GM12878 (cell line): Measurements from ENCODE around the gene SH2B3. TPM values are rescaled to one million over a fixed set of nuclear protein-coding genes. Genes with fewer than 3 reads are reported as not detected.

Experiments used
- ATAC-seq: fragments of 200-7000 bp; cut with Tn5 transposase; 3 replicates; pipeline ENCODE4 v1.9.1; 2020; ENCODE audit warnings: mild to moderate bottlenecking, moderate library complexity
- BruUV-seq: library from RNA; stranded (reverse); fragments of 400-500 nt; replicated peaks from 2 replicates; lab custom pipeline; 2021; lab: Mats Ljungman, UMichigan
- CTCF ChIA-PET: fragments of 300-600 bp; sonication (Branson Sonifier 250); formaldehyde crosslinking; extraction: SDS; loops from one replicate; lab custom pipeline; 2021; ENCODE audit warnings: inconsistent platforms; lab: Yijun Ruan, JAX
- POLR2A ChIA-PET: fragments of 350-600 bp; formaldehyde crosslinking; extraction: SDS; loops from one replicate; lab custom pipeline; 2021; ENCODE audit warnings: inconsistent platforms; lab: Charles Lee
- RAD21 ChIA-PET: fragments of 300-600 bp; sonication (Branson Sonifier 250); formaldehyde crosslinking; loops from one replicate; lab custom pipeline; 2023; ENCODE audit warnings: antibody characterized with exemption; ENCODE audit not compliant: unreplicated experiment; lab: Charles Lee
- SMC1A ChIA-PET: fragments of 300-600 bp; sonication (Branson Sonifier 250); formaldehyde crosslinking; loops from one replicate; lab custom pipeline; 2023; ENCODE audit not compliant: unreplicated experiment, uncharacterized antibody; lab: Charles Lee
- DNase-seq: peaks from one replicate; pipeline ENCODE4 v3.0.0-alpha.2; 2011; ENCODE audit warnings: low read depth, low spot score
- FAIRE-seq: peaks from 3 replicates; lab custom pipeline; 2011; peaks lifted over from hg19 to GRCh38; lab: Jason Lieb, UNC
- H2AFZ ChIP-seq: 2 replicates; pipeline ENCODE4 v1.6.0; 2011; ENCODE audit warnings: low read depth, low read length, control low read depth; ENCODE audit not compliant: control insufficient read depth
- H3K27ac ChIP-seq: 2 replicates; pipeline ENCODE4 v1.5.1; 2011; ENCODE audit warnings: control low read depth; ENCODE audit not compliant: control insufficient read depth, insufficient read depth
- H3K27me3 ChIP-seq, 2 experiments: replicated peaks in 1 of 2; 2 replicates each; pipeline versions ENCODE4 v1.6.0 to v1.6.1; 2011; ENCODE audit warnings: low read length in 1 of 2; ENCODE audit not compliant: control insufficient read depth in 2 of 2, insufficient read depth in 2 of 2
- H3K36me3 ChIP-seq, 2 experiments: 2 replicates each; pipeline ENCODE4 v1.5.1; 2011; ENCODE audit warnings: low read length in 1 of 2; ENCODE audit not compliant: control insufficient read depth in 2 of 2, insufficient read depth in 2 of 2
- H3K4me1 ChIP-seq: 2 replicates; pipeline ENCODE4 v1.6.1; 2011; ENCODE audit warnings: mild to moderate bottlenecking, low read length, moderate library complexity, mixed read lengths; ENCODE audit not compliant: control insufficient read depth, insufficient read depth
- H3K4me2 ChIP-seq: 2 replicates; pipeline ENCODE4 v1.6.0; 2011; ENCODE audit warnings: control low read depth; ENCODE audit not compliant: control insufficient read depth, insufficient read depth
- H3K4me3 ChIP-seq: fragments of 200-600 bp; sonication (generic); 2 replicates; pipeline ENCODE4 v1.5.1; 2016
- H3K79me2 ChIP-seq: 2 replicates; pipeline ENCODE4 v1.6.0; 2011; ENCODE audit warnings: low read length; ENCODE audit not compliant: control insufficient read depth, insufficient read depth
- H3K9ac ChIP-seq: 2 replicates; pipeline ENCODE4 v1.8.0; 2011; ENCODE audit warnings: low read length, control low read depth, mixed read lengths; ENCODE audit not compliant: control insufficient read depth, insufficient read depth
- H3K9me3 ChIP-seq: replicated peaks from 3 replicates; pipeline ENCODE4 v1.5.1; 2011; ENCODE audit warnings: mild to moderate bottlenecking, low read length; ENCODE audit not compliant: control insufficient read depth, insufficient read depth
- H4K20me1 ChIP-seq: 2 replicates; pipeline ENCODE4 v1.6.0; 2011; ENCODE audit not compliant: control insufficient read depth, insufficient read depth
- PML ChIP-seq: IDR thresholded peaks from 2 replicates; pipeline ENCODE4 v1.6.1; 2012; ENCODE audit warnings: low read length, inconsistent platforms
- TCF12 ChIP-seq: IDR thresholded peaks from 2 replicates; pipeline ENCODE4 v1.6.1; 2011; ENCODE audit warnings: low read depth, mild to moderate bottlenecking, low read length
- ZNF592 ChIP-seq: fragments of 450-650 bp; IDR thresholded peaks from 2 replicates; pipeline ENCODE4 v1.6.1; 2017; ENCODE audit warnings: mild to moderate bottlenecking, moderate library complexity
- WGBS: methylation state at CpG from one replicate; pipeline ENCODE4 v1.1.6; 2016; ENCODE audit warnings: low lambda C conversion rate; ENCODE audit not compliant: insufficient replicate concordance, insufficient coverage; ENCODE audit errors: missing lambda C conversion rate; 5-methylcytosine and 5-hydroxymethylcytosine counted together
- in situ Hi-C: fragments of 300-500 bp; cut with MboI; formaldehyde crosslinking; loops from 9 replicates; pipeline ENCODE4 v1.14.3; 2018; ENCODE audit warnings: mixed read lengths
- intact Hi-C: fragments of 100-400 bp; cut with micrococcal nuclease; formaldehyde crosslinking; loops from one replicate; pipeline ENCODE4 v1.14.2; 2022; ENCODE audit not compliant: unreplicated experiment
- polyA plus RNA-seq, 11 experiments: library from polyadenylated mRNA; depleted of rRNA in 4 of 11; unstranded in 6 of 11; stranded (reverse) in 5 of 11; fragments of >200 nt; fragmentation: Nextera tagmentation in 4 of 11; fragmentation: Illumina TruSeq in 1 of 11; extraction: Ambion mirVana in 4 of 11; extraction: Trizol in 1 of 11; gene quantifications; 1 replicate in 1 of 11; 2 replicates in 10 of 11; pipeline versions ENCODE4 v1.2.1 to v1.2.3, GENCODE V29; 2011 to 2016; ENCODE audit warnings: inconsistent platforms in 2 of 11, missing spikeins in 2 of 11, low read depth in 1 of 11
- total RNA-seq, 4 experiments: library from RNA; depleted of rRNA in 3 of 4; stranded (reverse); fragments of >200 nt in 3 of 4; fragmentation: Illumina TruSeq in 1 of 4; extraction: Trizol in 1 of 4; gene quantifications; 2 replicates each; pipeline versions ENCODE4 v1.2.1 to v1.2.3, GENCODE V29; 2013 to 2021

Gene SH2B3
- total and polyA plus RNA-seq, 10 of the 15 experiments (the other 5 are each of a cell fraction or from before 2014, with no cell fraction given), result 5.8 to 46.4 (median 23.3) TPM

GRCh38 chr12:111443586-111443985 lies 37.9 kb downstream of the SH2B3 start:
- Histone ChIP-seq H3K9me3 (no peaks in the 10 kb centered on the region), H3K4me2 (peak overlapping the region; percentile 97), H3K4me3 (peak overlapping the region; percentile 29; the same call in 1 of the 2 replicates), H2AFZ (no peak overlapping the region), H3K27ac (peak overlapping the region; percentile 95), H3K27me3 (no peaks in the 10 kb centered on the region), H3K79me2 (peaks cover 70% of the 10 kb centered on the region), H3K9ac (peak overlapping the region; percentile 24; the same call in 1 of the 2 replicates), H3K36me3 (peaks cover 36 to 55% of the 10 kb centered on the region in 2 experiments), H3K4me1 (peaks cover 86% of the 10 kb centered on the region), H4K20me1 (0 out of 2 replicates have a peak, but pooled peaks cover 2% of the 10 kb centered on the region)
- SMC1A ChIA-PET, result interaction anchor here (1.0 to 7.8 kb wide), 10 partner anchors 8 to 369 kb away, joined by 3 to 104 read pairs (median 26); partner anchors contain the start of gene SH2B3
- 8% methylated on average over 7 of the region's 7 CpGs for WGBS
- in situ Hi-C loops, result loop anchor here (25.0 kb wide), 1 partner anchor 1769 kb away; the partner anchor contains the start of gene TPCN1
- RAD21 ChIA-PET, result interaction anchor here (1.1 to 22.6 kb wide), 8 partner anchors 8 to 150 kb away, joined by 3 to 804 read pairs (median 8); partner anchors contain the start of gene SH2B3
- CTCF ChIA-PET, result interaction anchor here (0.6 to 27.3 kb wide), 6 partner anchors 8 to 85 kb away, joined by 3 to 1117 read pairs (median 41); partner anchors contain the start of gene SH2B3
- DNase-seq (no peak), FAIRE-seq (no peak), ATAC-seq (peak; percentile 24)
- POLR2A ChIA-PET, result interaction anchor here (4.3 to 7.1 kb wide), 5 partner anchors 9 to 46 kb away, joined by 22 to 80 read pairs (median 50); partner anchors contain the start of gene SH2B3
- intact Hi-C loops, result no loop called here
- TF ChIP-seq ZNF592 (no peak), PML (0 out of 2 replicates have a peak, but pooled peaks have one; percentile 8), TCF12 (0 out of 2 replicates have a peak, but pooled peaks have one; percentile 70)
- no TSS peak for BruUV-seq
